ENCODE measurements around the gene GIMAP8. TPM values are rescaled to one million over a fixed set of nuclear protein-coding genes. Genes with fewer than 3 reads are reported as not detected.

Gene GIMAP8
- polyA plus RNA-seq (2011; rRNA removed) (not detected in 2 replicates), polyA minus RNA-seq (2011; rRNA and poly(A)+ RNA removed) (not detected in 2 replicates)

DNA sequence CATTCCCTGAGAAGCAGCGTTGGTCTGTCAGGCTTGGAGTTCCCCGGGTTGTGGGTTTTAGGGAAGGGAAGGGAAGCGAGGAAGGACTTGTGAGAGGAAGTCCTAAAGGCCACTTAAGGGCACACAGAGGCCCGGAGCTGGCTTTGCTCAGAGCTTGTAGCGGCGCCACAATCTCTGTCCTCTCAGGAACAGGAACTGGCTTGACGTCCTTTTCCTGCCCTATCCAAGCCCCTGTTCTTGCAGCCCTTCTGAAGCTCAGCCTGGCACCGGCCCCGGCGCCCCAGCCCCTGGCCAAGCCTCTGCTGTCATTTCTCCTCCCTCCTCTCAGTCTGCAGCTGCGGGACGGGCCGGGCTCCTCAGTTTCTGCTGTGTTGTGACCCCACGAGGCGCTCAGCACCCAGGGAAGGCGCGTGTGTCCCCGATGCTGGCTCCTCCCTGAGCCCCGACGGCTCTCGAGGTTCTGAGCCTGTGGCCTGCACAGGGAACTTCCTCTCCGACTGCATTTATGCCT is at the start of gene GIMAP8:
TSS of gene GIMAP8 (plus strand) at position 140 of the 511 bp plus-strand sequence. CDS start 16,069 bp downstream, outside the sequence.
- Histone ChIP-seq H3K4me3 (ENCODE audit: low read depth, low read length) (no peak within 1 kb of the TSS), H3K36me3 (ENCODE audit: control insufficient read depth, insufficient read depth, low read length) (no peaks in the 10 kb centered on the region), H3K27me3 (ENCODE audit: control insufficient read depth, insufficient read depth, low read length) (peaks cover 3% of the 10 kb centered on the region; the same call in 1 of the 2 replicates)
- no peak for DNase-seq (ENCODE audit: low read depth)
- TF ChIP-seq, protein P1, sequence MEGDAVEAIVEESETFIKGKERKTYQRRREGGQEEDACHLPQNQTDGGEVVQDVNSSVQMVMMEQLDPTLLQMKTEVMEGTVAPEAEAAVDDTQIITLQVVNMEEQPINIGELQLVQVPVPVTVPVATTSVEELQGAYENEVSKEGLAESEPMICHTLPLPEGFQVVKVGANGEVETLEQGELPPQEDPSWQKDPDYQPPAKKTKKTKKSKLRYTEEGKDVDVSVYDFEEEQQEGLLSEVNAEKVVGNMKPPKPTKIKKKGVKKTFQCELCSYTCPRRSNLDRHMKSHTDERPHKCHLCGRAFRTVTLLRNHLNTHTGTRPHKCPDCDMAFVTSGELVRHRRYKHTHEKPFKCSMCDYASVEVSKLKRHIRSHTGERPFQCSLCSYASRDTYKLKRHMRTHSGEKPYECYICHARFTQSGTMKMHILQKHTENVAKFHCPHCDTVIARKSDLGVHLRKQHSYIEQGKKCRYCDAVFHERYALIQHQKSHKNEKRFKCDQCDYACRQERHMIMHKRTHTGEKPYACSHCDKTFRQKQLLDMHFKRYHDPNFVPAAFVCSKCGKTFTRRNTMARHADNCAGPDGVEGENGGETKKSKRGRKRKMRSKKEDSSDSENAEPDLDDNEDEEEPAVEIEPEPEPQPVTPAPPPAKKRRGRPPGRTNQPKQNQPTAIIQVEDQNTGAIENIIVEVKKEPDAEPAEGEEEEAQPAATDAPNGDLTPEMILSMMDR (IDR thresholded peaks at IDR 0.05; ENCODE audit: insufficient read depth, low read depth, low read length) = no peak
- ChIA-PET POLR2A (no interaction called here), CTCF (interaction anchor here (2.2 kb wide), 1 partner anchor 18 kb away, joined by 16 read pairs; no protein-coding TSS in a partner anchor)

DNA sequence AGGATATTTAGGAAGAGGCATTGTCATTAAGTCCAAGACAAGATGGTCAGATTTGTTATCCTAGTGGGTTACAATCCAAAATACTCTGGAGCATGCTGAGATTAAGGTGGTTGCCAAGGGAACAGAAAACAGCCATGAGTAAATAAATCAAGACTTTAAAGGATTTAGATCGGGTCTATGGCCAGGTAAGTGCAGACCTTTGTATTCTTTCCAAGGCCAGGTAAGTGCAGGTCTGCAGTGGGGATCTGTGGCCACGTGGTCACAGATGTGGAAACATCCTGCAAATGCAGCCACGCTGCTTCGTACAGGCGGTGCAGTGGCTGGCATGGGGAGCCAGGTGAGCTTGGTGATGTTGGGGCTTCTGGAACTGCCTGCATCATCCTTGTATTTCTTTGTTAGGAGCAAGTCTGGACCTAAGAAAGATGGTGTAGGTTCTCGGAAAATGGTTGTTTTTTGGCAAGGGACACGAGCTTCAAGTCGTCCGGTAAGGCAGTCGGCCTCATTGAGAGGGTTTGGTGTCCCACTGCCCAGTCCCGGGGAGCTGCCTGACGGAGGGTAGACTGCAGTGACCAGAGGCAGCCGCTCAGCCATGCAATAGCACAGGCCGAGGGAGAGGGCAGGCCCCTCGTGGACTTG is 49.5 kb upstream of the GIMAP8 start:
- TF ChIP-seq, protein P1 (IDR thresholded peaks at IDR 0.05; ENCODE audit: insufficient read depth, low read depth, low read length) = no peak
- no peak for DNase-seq (ENCODE audit: low read depth)
- ChIA-PET CTCF (no interaction called here), POLR2A (no interaction called here)
- H3K4me3 ChIP-seq (ENCODE audit: low read depth, low read length) = no peak overlapping the region
- no peaks in the 10 kb centered on the region for H3K27me3 ChIP-seq (ENCODE audit: control insufficient read depth, insufficient read depth, low read length)
- no peaks in the 10 kb centered on the region; the same call in none of the 2 replicates for H3K36me3 ChIP-seq (ENCODE audit: control insufficient read depth, insufficient read depth, low read length)

DNA sequence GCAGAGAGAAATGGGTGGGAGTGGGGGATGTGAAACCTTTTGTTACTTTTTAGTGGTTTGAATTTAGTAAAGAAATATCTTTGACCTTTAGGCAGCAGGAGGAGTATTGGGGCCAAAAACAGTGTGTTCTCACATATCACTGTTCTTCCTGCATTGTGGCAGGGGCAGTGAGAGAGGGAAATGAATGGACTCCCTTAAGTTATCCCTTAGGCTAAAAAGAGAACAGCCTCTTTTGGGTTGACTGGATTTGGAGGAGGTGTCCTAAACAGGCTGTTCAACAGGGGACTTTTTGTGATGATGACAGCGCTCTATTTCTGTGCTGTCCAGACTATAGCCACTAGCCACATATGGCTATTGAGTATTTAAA is 49.0 kb upstream of the GIMAP8 start:
- Histone ChIP-seq H3K27me3 (ENCODE audit: control insufficient read depth, insufficient read depth, low read length) (no peaks in the 10 kb centered on the region), H3K4me3 (ENCODE audit: low read depth, low read length) (no peak overlapping the region), H3K36me3 (ENCODE audit: control insufficient read depth, insufficient read depth, low read length) (no peaks in the 10 kb centered on the region; the same call in none of the 2 replicates)
- ChIA-PET POLR2A (no interaction called here), CTCF (interaction anchor here (1.9 kb wide), 1 partner anchor 8 kb away, joined by 7 read pairs; no protein-coding TSS in a partner anchor)
- DNase-seq (ENCODE audit: low read depth) = no peak
- TF ChIP-seq, protein P1 (IDR thresholded peaks at IDR 0.05; ENCODE audit: insufficient read depth, low read depth, low read length) = no peak

DNA sequence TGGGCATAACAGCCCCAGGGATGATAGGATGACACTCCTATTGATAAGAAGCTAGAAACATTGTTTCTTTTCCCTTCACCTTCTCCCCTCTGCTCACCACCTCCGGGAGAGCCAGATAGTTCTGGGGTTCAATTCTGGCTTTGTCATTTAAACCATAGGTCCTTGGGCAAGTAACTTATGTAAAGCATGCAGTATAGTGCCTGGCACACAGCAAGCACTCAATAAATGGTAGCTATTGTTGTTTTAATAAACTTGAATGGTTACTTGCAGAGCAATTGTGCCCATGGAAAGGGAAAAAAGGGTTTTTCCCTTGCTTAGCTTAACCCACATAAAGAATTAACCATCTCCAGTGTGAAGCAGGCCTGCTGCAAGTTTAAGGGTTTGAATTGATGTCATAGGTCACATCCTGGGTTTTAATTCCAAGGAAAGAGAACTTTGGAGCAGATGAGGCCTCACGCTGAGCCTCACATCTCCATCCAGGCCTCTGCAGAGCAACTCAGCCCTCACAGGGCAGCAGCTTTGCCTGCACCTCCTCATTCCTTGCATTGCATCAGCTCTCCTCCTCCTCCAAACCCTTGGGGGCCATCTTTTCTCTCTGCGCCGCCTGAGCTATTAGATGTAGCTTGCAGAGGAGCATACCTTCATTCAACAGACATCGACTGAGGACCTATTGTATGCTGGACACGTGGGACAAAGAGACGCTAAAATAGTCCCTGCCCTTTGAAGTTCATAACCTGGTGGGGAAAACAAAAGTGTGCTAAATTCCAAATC is 48.4 kb upstream of the GIMAP8 start:
- DNase-seq (ENCODE audit: low read depth) = no peak
- POLR2A ChIA-PET = no interaction called here
- Histone ChIP-seq H3K36me3 (ENCODE audit: control insufficient read depth, insufficient read depth, low read length) (no peaks in the 10 kb centered on the region; the same call in none of the 2 replicates), H3K27me3 (ENCODE audit: control insufficient read depth, insufficient read depth, low read length) (no peaks in the 10 kb centered on the region), H3K4me3 (ENCODE audit: low read depth, low read length) (no peak overlapping the region)
- CTCF ChIA-PET = interaction anchor here (0.5 to 1.9 kb wide), 8 partner anchors 9 to 115 kb away, joined by 3 to 7 read pairs (median 3); no protein-coding TSS in a partner anchor
- TF ChIP-seq, protein P1 (IDR thresholded peaks at IDR 0.05; ENCODE audit: insufficient read depth, low read depth, low read length) = no peak
